ENCODE data around the gene LHX6. TPM values are rescaled to one million over a fixed set of nuclear protein-coding genes. Genes with fewer than 3 reads are reported as not detected.
A peak's percentile ranks its signal among the peaks of the same experiment; 100 is the strongest.

LHX6 gene
- total and polyA plus RNA-seq, 4 donors, result 12.2 to 13.8 TPM; not detected in 2

- WGBS, 2 donors, result 12% methylated on average over 13 of the region's 13 CpGs
- ATAC-seq (ENCODE audit: low FRiP score), result no peak
- Histone ChIP-seq H3K27ac (ENCODE audit: low read depth in 1 of 2, low read length in 2 of 2) (peak overlapping the region; percentile 80 to 92), H3K9me3 (ENCODE audit: control insufficient read depth, low read length) (no peaks in the 10 kb centered on the region), H3K4me3 (ENCODE audit: low read length in 2 of 2) (peak overlapping the region; percentile 60 to 90), H3K27me3 (ENCODE audit: control insufficient read depth in 1 of 2, insufficient read depth in 2 of 2, low read length in 1 of 2) (no peaks in the 10 kb centered on the region), H3K36me3 (ENCODE audit: control insufficient read depth in 1 of 2, insufficient read depth in 2 of 2, low read length in 1 of 2) (peaks cover 0 to 3% of the 10 kb centered on the region in 2 donors), H3K4me1 (ENCODE audit: control insufficient read depth in 1 of 2, insufficient read depth in 2 of 2, low read length in 2 of 2) (peaks cover 5 to 6% of the 10 kb centered on the region in 2 donors)
- intact Hi-C loops (cut with DNase I), result loop anchor here in 1 of 2 donors (5.0 kb wide), 1 partner anchor 107 kb away; the partner anchor contains the start of genes MORN5 and NDUFA8
- no peak for DNase-seq
Observed at GRCh38 chr9:122263699-122264349, 35.1 kb upstream of the LHX6 start.

- Histone ChIP-seq H3K9me3 (ENCODE audit: control insufficient read depth, low read length) (no peaks in the 10 kb centered on the region), H3K27me3 (ENCODE audit: control insufficient read depth in 1 of 2, insufficient read depth in 2 of 2, low read length in 1 of 2) (no peaks in the 10 kb centered on the region), H3K27ac (ENCODE audit: low read depth in 1 of 2, low read length in 2 of 2) (no peak overlapping the region), H3K4me1 (ENCODE audit: control insufficient read depth in 1 of 2, insufficient read depth in 2 of 2, low read length in 2 of 2) (peaks cover 5 to 6% of the 10 kb centered on the region in 2 donors), H3K4me3 (ENCODE audit: low read length in 2 of 2) (no peak overlapping the region), H3K36me3 (ENCODE audit: control insufficient read depth in 1 of 2, insufficient read depth in 2 of 2, low read length in 1 of 2) (peaks cover 0 to 3% of the 10 kb centered on the region in 2 donors)
- intact Hi-C loops (cut with DNase I), result loop anchor here in 1 of 2 donors (5.0 kb wide), 1 partner anchor 105 kb away; the partner anchor contains the start of genes MORN5 and NDUFA8
- no peak for ATAC-seq (ENCODE audit: low FRiP score)
- WGBS, 2 donors, result 88 to 94% methylated on average over 1 of the region's 1 CpG
- DNase-seq, result no peak
Observed at GRCh38 chr9:122262073-122262472, 33.3 kb upstream of the LHX6 start.

- Histone ChIP-seq H3K9me3 (ENCODE audit: control insufficient read depth, low read length) (no peaks in the 10 kb centered on the region), H3K4me1 (ENCODE audit: control insufficient read depth in 1 of 2, insufficient read depth in 2 of 2, low read length in 2 of 2) (peaks cover 5 to 6% of the 10 kb centered on the region in 2 donors), H3K4me3 (ENCODE audit: low read length in 2 of 2) (no peak overlapping the region), H3K36me3 (ENCODE audit: control insufficient read depth in 1 of 2, insufficient read depth in 2 of 2, low read length in 1 of 2) (peaks cover 0 to 3% of the 10 kb centered on the region in 2 donors), H3K27me3 (ENCODE audit: control insufficient read depth in 1 of 2, insufficient read depth in 2 of 2, low read length in 1 of 2) (no peaks in the 10 kb centered on the region), H3K27ac (ENCODE audit: low read depth in 1 of 2, low read length in 2 of 2) (no peak overlapping the region)
- DNase-seq (peak; percentile 89), ATAC-seq (ENCODE audit: low FRiP score) (peak; percentile 56)
- WGBS, 2 donors, result 12 to 18% methylated on average over 1 of the region's 1 CpG
- intact Hi-C loops (cut with DNase I), result loop anchor here in 1 of 2 donors (5.0 kb wide), 1 partner anchor 104 kb away; the partner anchor contains the start of genes MORN5 and NDUFA8
Observed at GRCh38 chr9:122261469-122261881, 32.7 kb upstream of the LHX6 start.

- ATAC-seq (ENCODE audit: low FRiP score) (no peak), DNase-seq (no peak)
- Histone ChIP-seq H3K27me3 (ENCODE audit: control insufficient read depth in 1 of 2, insufficient read depth in 2 of 2, low read length in 1 of 2) (no peaks in the 10 kb centered on the region), H3K4me3 (ENCODE audit: low read length in 2 of 2) (no peak overlapping the region), H3K27ac (ENCODE audit: low read depth in 1 of 2, low read length in 2 of 2) (no peak overlapping the region), H3K4me1 (ENCODE audit: control insufficient read depth in 1 of 2, insufficient read depth in 2 of 2, low read length in 2 of 2) (peaks cover 0 to 6% of the 10 kb centered on the region in 2 donors), H3K9me3 (ENCODE audit: control insufficient read depth, low read length) (no peaks in the 10 kb centered on the region), H3K36me3 (ENCODE audit: control insufficient read depth in 1 of 2, insufficient read depth in 2 of 2, low read length in 1 of 2) (peaks cover 0 to 3% of the 10 kb centered on the region in 2 donors)
- intact Hi-C loops (cut with DNase I), result no loop called here
- 45 to 52% methylated on average over 2 of the region's 2 CpGs for WGBS, 2 donors
Observed at GRCh38 chr9:122258886-122259415, 30.2 kb upstream of the LHX6 start.

GRCh38 chr9:122256206-122256605 lies 27.4 kb upstream of the LHX6 start:
- no peak overlapping the region for H3K27ac ChIP-seq (ENCODE audit: low read depth in 1 of 2, low read length in 2 of 2)
- no peak for ATAC-seq (ENCODE audit: low FRiP score)
- no peaks in the 10 kb centered on the region for H3K9me3 ChIP-seq (ENCODE audit: control insufficient read depth, low read length)
- no peak overlapping the region for H3K4me3 ChIP-seq (ENCODE audit: low read length in 2 of 2)
- intact Hi-C loops (cut with DNase I), result no loop called here
- WGBS, 2 donors, result 90 to 91% methylated on average over 5 of the region's 5 CpGs
- DNase-seq, result no peak
- no peaks in the 10 kb centered on the region for H3K27me3 ChIP-seq (ENCODE audit: control insufficient read depth in 1 of 2, insufficient read depth in 2 of 2, low read length in 1 of 2)
- no peaks in the 10 kb centered on the region for H3K4me1 ChIP-seq (ENCODE audit: control insufficient read depth in 1 of 2, insufficient read depth in 2 of 2, low read length in 2 of 2)
- H3K36me3 ChIP-seq (ENCODE audit: control insufficient read depth in 1 of 2, insufficient read depth in 2 of 2, low read length in 1 of 2), result peaks cover 0 to 3% of the 10 kb centered on the region in 2 donors

- ATAC-seq (ENCODE audit: low FRiP score), result no peak
- Histone ChIP-seq H3K36me3 (ENCODE audit: control insufficient read depth in 1 of 2, insufficient read depth in 2 of 2, low read length in 1 of 2) (no peaks in the 10 kb centered on the region), H3K4me3 (ENCODE audit: low read length in 2 of 2) (no peak overlapping the region), H3K4me1 (ENCODE audit: control insufficient read depth in 1 of 2, insufficient read depth in 2 of 2, low read length in 2 of 2) (no peaks in the 10 kb centered on the region), H3K27ac (ENCODE audit: low read depth in 1 of 2, low read length in 2 of 2) (no peak overlapping the region), H3K9me3 (ENCODE audit: control insufficient read depth, low read length) (no peaks in the 10 kb centered on the region), H3K27me3 (ENCODE audit: control insufficient read depth in 1 of 2, insufficient read depth in 2 of 2, low read length in 1 of 2) (no peaks in the 10 kb centered on the region)
- WGBS, 2 donors, result 89 to 90% methylated on average over 3 of the region's 3 CpGs
- intact Hi-C loops (cut with DNase I), result no loop called here
- no peak for DNase-seq
Observed at GRCh38 chr9:122254761-122255160, 26.0 kb upstream of the LHX6 start.

- H3K4me3 ChIP-seq (ENCODE audit: low read length in 2 of 2), result no peak overlapping the region
- no peaks in the 10 kb centered on the region for H3K27me3 ChIP-seq (ENCODE audit: control insufficient read depth in 1 of 2, insufficient read depth in 2 of 2, low read length in 1 of 2)
- intact Hi-C loops (cut with DNase I), result no loop called here
- WGBS, 2 donors, result 69 to 70% methylated on average over 5 of the region's 5 CpGs
- no peaks in the 10 kb centered on the region for H3K4me1 ChIP-seq (ENCODE audit: control insufficient read depth in 1 of 2, insufficient read depth in 2 of 2, low read length in 2 of 2)
- DNase-seq, result no peak
- H3K36me3 ChIP-seq (ENCODE audit: control insufficient read depth in 1 of 2, insufficient read depth in 2 of 2, low read length in 1 of 2), result peaks cover 3 to 4% of the 10 kb centered on the region in 2 donors
- no peaks in the 10 kb centered on the region for H3K9me3 ChIP-seq (ENCODE audit: control insufficient read depth, low read length)
- H3K27ac ChIP-seq (ENCODE audit: low read depth in 1 of 2, low read length in 2 of 2), result no peak overlapping the region
- no peak for ATAC-seq (ENCODE audit: low FRiP score)
Observed at GRCh38 chr9:122252796-122253195, 24.0 kb upstream of the LHX6 start.

- ATAC-seq (ENCODE audit: low FRiP score), result no peak
- Histone ChIP-seq H3K9me3 (ENCODE audit: control insufficient read depth, low read length) (no peaks in the 10 kb centered on the region), H3K27me3 (ENCODE audit: control insufficient read depth in 1 of 2, insufficient read depth in 2 of 2, low read length in 1 of 2) (no peaks in the 10 kb centered on the region), H3K4me3 (ENCODE audit: low read length in 2 of 2) (no peak overlapping the region), H3K4me1 (ENCODE audit: control insufficient read depth in 1 of 2, insufficient read depth in 2 of 2, low read length in 2 of 2) (no peaks in the 10 kb centered on the region), H3K27ac (ENCODE audit: low read depth in 1 of 2, low read length in 2 of 2) (no peak overlapping the region), H3K36me3 (ENCODE audit: control insufficient read depth in 1 of 2, insufficient read depth in 2 of 2, low read length in 1 of 2) (peaks cover 3 to 4% of the 10 kb centered on the region in 2 donors)
- WGBS, 2 donors, result 89 to 97% methylated on average over 2 of the region's 2 CpGs
- DNase-seq, result no peak
- intact Hi-C loops (cut with DNase I), result no loop called here
Observed at GRCh38 chr9:122251351-122251750, 22.6 kb upstream of the LHX6 start.

GRCh38 chr9:122248448-122248865 lies 19.7 kb upstream of the LHX6 start:
- ATAC-seq (ENCODE audit: low FRiP score) (no peak), DNase-seq (no peak)
- H3K36me3 ChIP-seq (ENCODE audit: control insufficient read depth in 1 of 2, insufficient read depth in 2 of 2, low read length in 1 of 2), result peaks cover 7% of the 10 kb centered on the region in 2 donors
- intact Hi-C loops (cut with DNase I), result no loop called here
- H3K4me1 ChIP-seq (ENCODE audit: control insufficient read depth in 1 of 2, insufficient read depth in 2 of 2, low read length in 2 of 2), result no peaks in the 10 kb centered on the region
- no peaks in the 10 kb centered on the region for H3K27me3 ChIP-seq (ENCODE audit: control insufficient read depth in 1 of 2, insufficient read depth in 2 of 2, low read length in 1 of 2)
- no peak overlapping the region for H3K4me3 ChIP-seq (ENCODE audit: low read length in 2 of 2)
- H3K9me3 ChIP-seq (ENCODE audit: control insufficient read depth, low read length), result no peaks in the 10 kb centered on the region
- WGBS, 2 donors, result 90 to 94% methylated on average over 5 of the region's 5 CpGs
- H3K27ac ChIP-seq (ENCODE audit: low read depth in 1 of 2, low read length in 2 of 2), result no peak overlapping the region
